Heart left ventricle (tissue), 16 donors: Measurements from ENCODE around the gene ZNF618. TPM values are rescaled to one million over a fixed set of nuclear protein-coding genes. Genes with fewer than 3 reads are reported as not detected.

Source experiments
- ATAC-seq, 4 donors: fragments of 200-7000 bp; cut with Tn5 transposase; one replicate each; pipeline ENCODE4 v1.9.1; 2020 to 2022; ENCODE audit warnings: moderate library complexity in 4 of 4, mild to moderate bottlenecking in 3 of 4, moderate number of reproducible peaks in 1 of 4
- DNase-seq, 5 donors: peaks; one replicate each; pipeline ENCODE4 v3.0.0-alpha.2; 2020
- H3K27ac ChIP-seq, 12 donors: fragments of 200-600 bp; sonication (generic) in 4 of 12; one replicate each; pipeline versions ENCODE4 v1.5.0 to v1.8.0; 2016 to 2022; ENCODE audit warnings: mild to moderate bottlenecking in 2 of 12
- H3K27me3 ChIP-seq, 9 donors: fragments of 200-600 bp; sonication (generic) in 2 of 9; one replicate each; pipeline versions ENCODE4 v1.5.1 to v1.8.0; 2016 to 2022; ENCODE audit warnings: mild to moderate bottlenecking in 3 of 9
- H3K36me3 ChIP-seq, 9 donors: fragments of 200-600 bp; sonication (generic) in 2 of 9; one replicate each; pipeline versions ENCODE4 v1.5.0 to v1.8.0; 2018 to 2022; ENCODE audit warnings: mild to moderate bottlenecking in 2 of 9
- H3K4me1 ChIP-seq, 12 donors: fragments of 200-600 bp; sonication (generic) in 4 of 12; one replicate each; pipeline versions ENCODE4 v1.5.0 to v1.8.0; 2016 to 2022; ENCODE audit warnings: mild to moderate bottlenecking in 3 of 12
- H3K4me3 ChIP-seq, 12 donors: fragments of 200-600 bp; sonication (generic) in 4 of 12; one replicate each; pipeline versions ENCODE4 v1.5.0 to v1.8.0; 2017 to 2022; ENCODE audit warnings: mild to moderate bottlenecking in 9 of 12, moderate library complexity in 4 of 12
- H3K9me3 ChIP-seq, 12 donors: fragments of 200-600 bp; sonication (generic) in 4 of 12; one replicate each; pipeline versions ENCODE4 v1.5.0 to v1.8.0; 2016 to 2022; ENCODE audit warnings: mild to moderate bottlenecking in 1 of 12
- POLR2A ChIP-seq, 2 donors: fragments of 450-650 bp; IDR thresholded peaks; one replicate each; pipeline ENCODE4 v1.6.1; 2017; ENCODE audit warnings: antibody characterized with exemption in 2 of 2, mild to moderate bottlenecking in 2 of 2, moderate library complexity in 2 of 2
- WGBS, 4 donors: extraction: QIAGEN DNeasy Blood & Tissue Kit in 2 of 4; methylation state at CpG; one replicate each; pipeline versions ENCODE4 v1.1.5 to v1.1.7; 2013 to 2018; 5-methylcytosine and 5-hydroxymethylcytosine counted together
- intact Hi-C, 10 donors: fragments of 100-400 bp; cut with DNase I; formaldehyde crosslinking; loops; one replicate each; pipeline versions ENCODE4 v1.11.1 to v1.14.2; 2022
- polyA plus RNA-seq, 2 donors: library from polyadenylated mRNA; stranded (reverse); fragments of 200-250 nt; gene quantifications; one replicate each; pipeline ENCODE4 v1.2.3, GENCODE V29; 2013
- total RNA-seq, 9 donors: library from RNA; depleted of rRNA in 2 of 9; stranded (reverse); fragments of >200 nt in 2 of 9; fragmentation: NEBNext Ultra II Directional in 3 of 9; extraction: Animal tissue kit (Norgen Biotek cat#: 25700) in 3 of 9; gene quantifications; one replicate each; pipeline versions ENCODE4 v1.1.0 to v1.2.4, GENCODE V29; 2016 to 2023
- TF ChIP-seq, protein P1 (sequence below), 12 donors: fragments of 200-600 bp; sonication (generic) in 4 of 12; IDR thresholded peaks; one replicate each; pipeline versions ENCODE4 v1.5.0 to v1.8.0; 2018 to 2022; ENCODE audit warnings: antibody characterized with exemption in 12 of 12, mild to moderate bottlenecking in 5 of 12
- donor health status: ischemic (EF 13 %, LVEDD 7.1; RV severe dilation, severe dysfunction).
- donor health status: healthy with polysubstance abuse.
- donor health status: DM: no; HTN: yes; CAD: no.
- donor health status: DM: no; HTN: no; CAD: no.
- donor health status: ischemic (EF 25% LVEDD 6.9; RV normal size, moderate dysfunction).
- donor health status: ischemic (EF 25% LVEDD 5.7; RV mildly dilated, moderate dysfunction).
- donor health status: healthy.
- donor health status: DM: yes; HTN: yes; CAD: no.
- donor health status: ischemic (EF 35%, LVEDD 5.7; RV mildly dilated, moderate dysfunction).
- donor health status: nonischemic (EF 11% LVEDD 7.7; RV severe dilation, severe dysfunction).
- donor health status: DM: yes; HTN: yes; CAD: no.
- donor health status: PGD.
- donor health status: ischemic (EF 29% LVEDD 5.4; RV normal size, mild dysfunction).
- donor health status: nonischemic (EF 23%, LVEDD 6.1; RV moderate dilation, normal function).

ZNF618 gene
- total and polyA plus RNA-seq, 11 donors: 0.81 to 4.2 (median 1.7) TPM

DNA sequence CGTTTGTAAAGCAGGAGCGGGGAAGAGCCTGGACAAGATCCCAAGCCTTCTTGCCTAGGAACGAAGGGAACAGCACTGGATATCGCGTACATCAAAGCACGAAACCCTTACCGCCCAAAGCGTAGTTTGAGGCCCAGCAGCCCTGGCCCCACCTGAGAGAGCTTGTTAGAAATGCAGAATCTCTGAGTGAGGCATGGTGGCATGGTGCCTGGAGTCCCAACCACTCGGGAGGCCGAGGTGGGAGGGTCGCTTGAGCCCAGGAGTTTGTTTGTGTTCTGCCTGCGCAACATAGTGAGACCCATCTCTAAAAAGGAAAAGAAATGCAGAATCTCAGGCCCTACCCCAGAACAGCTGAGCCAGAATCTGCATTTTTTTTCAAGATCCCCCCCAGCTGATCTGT lies 111.4 kb downstream of the ZNF618 start:
- peaks cover 0 to 30% (median 16%) of the 10 kb centered on the region in 12 donors for H3K4me1 ChIP-seq
- intact Hi-C loops: no loop called here
- WGBS, 4 donors: 88 to 93% (median 91%) methylated on average over 12 of the region's 12 CpGs
- no peaks in the 10 kb centered on the region for H3K27me3 ChIP-seq
- DNase-seq (no peak), ATAC-seq (no peak)
- TF ChIP-seq, protein P1, sequence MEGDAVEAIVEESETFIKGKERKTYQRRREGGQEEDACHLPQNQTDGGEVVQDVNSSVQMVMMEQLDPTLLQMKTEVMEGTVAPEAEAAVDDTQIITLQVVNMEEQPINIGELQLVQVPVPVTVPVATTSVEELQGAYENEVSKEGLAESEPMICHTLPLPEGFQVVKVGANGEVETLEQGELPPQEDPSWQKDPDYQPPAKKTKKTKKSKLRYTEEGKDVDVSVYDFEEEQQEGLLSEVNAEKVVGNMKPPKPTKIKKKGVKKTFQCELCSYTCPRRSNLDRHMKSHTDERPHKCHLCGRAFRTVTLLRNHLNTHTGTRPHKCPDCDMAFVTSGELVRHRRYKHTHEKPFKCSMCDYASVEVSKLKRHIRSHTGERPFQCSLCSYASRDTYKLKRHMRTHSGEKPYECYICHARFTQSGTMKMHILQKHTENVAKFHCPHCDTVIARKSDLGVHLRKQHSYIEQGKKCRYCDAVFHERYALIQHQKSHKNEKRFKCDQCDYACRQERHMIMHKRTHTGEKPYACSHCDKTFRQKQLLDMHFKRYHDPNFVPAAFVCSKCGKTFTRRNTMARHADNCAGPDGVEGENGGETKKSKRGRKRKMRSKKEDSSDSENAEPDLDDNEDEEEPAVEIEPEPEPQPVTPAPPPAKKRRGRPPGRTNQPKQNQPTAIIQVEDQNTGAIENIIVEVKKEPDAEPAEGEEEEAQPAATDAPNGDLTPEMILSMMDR (IDR thresholded peaks at IDR 0.05): no peak
- no peak for TF ChIP-seq POLR2A (IDR thresholded peaks at IDR 0.05)
- H3K36me3 ChIP-seq: peaks cover 0 to 18% (median 0%) of the 10 kb centered on the region in 9 donors
- H3K27ac ChIP-seq: no peak overlapping the region
- no peaks in the 10 kb centered on the region for H3K9me3 ChIP-seq
- H3K4me3 ChIP-seq: no peak overlapping the region

DNA sequence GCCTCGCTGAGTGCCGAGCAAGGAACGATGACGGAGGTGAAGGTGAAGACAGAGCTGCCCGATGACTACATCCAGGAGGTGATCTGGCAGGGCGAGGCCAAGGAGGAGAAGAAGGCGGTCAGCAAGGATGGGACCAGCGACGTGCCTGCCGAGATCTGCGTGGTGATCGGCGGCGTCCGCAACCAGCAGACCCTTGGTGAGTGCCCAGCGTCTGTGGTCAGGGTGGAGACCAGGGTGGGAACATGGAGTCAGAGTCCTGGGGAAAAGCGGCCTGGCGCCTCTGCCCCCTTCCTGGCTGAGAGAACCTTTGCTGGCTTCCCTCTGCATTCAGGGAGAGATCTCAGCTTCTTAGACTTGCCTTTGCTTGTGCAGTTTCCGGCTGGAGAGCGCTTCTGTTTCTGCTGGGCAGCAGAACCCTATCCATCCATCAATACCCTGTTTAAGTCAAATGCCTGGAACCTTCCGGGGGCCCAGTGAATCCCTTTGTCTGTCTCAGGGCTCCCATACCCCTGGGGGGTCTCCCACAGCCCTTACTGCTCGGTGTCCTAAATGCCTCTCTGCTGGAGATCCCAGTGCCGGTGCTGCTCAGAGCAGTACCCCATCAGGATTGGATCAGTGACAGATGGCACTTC lies 112.4 kb downstream of the ZNF618 start:
- Histone ChIP-seq H3K27ac (peak overlapping the region in 2 of 12 donors; percentile 36 to 38), H3K9me3 (no peaks in the 10 kb centered on the region), H3K4me3 (no peak overlapping the region), H3K36me3 (peaks cover 0 to 18% (median 0%) of the 10 kb centered on the region in 9 donors), H3K4me1 (peaks cover 6 to 40% (median 26%) of the 10 kb centered on the region in 12 donors), H3K27me3 (no peaks in the 10 kb centered on the region)
- no peak for ATAC-seq
- intact Hi-C loops: no loop called here
- DNase-seq: peak in 1 of 5 donors; percentile 51
- WGBS, 4 donors: 93 to 96% (median 95%) methylated on average over 22 to 23 of the region's 23 CpGs
- no peak for TF ChIP-seq POLR2A (IDR thresholded peaks at IDR 0.05)
- TF ChIP-seq, protein P1 (IDR thresholded peaks at IDR 0.05): no peak

DNA sequence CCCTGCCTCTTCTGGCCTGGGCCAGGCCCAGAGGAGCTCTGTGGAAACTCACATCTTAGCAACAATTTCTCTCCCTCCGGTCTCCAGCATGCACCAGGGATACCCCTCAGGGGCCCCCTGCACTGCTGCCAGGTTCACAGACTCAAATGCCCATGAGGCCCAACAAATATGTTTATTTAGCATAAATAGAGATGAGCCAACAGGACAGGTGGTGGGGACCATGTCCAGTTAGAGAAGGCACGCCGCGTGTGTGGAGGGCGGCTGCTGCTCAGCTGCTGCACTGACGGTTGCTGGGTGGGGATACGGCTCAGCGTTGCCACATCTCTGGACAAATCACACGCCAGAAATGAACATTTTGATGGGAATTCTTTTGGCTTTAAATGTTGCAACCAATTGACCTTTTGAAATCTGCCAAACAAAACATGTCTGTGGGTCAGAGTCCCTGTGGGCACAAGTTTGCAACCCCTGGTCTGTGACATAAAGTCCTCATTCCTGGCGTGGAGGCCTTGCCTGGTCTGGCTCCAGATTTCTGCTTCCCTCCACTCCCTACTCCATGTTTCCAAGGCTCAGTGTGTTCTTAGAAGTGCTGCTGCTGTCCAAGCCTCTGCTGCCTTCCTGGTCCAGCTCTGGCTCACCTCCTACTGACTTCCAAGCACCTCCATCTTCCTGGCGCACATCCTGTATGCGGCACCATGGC lies 113.1 kb downstream of the ZNF618 start:
- intact Hi-C loops: no loop called here

More for the DNA sequence above, 113.1 kb downstream of the ZNF618 start:
- peak overlapping the region in 1 of 12 donors; percentile 36 for H3K27ac ChIP-seq
- peak in 3 of 5 donors; percentile 59 to 69 (median 62) for DNase-seq
- H3K9me3 ChIP-seq: no peaks in the 10 kb centered on the region
- H3K27me3 ChIP-seq: no peaks in the 10 kb centered on the region
- TF ChIP-seq, protein P1 (IDR thresholded peaks at IDR 0.05): no peak
- no peak for TF ChIP-seq POLR2A (IDR thresholded peaks at IDR 0.05)
- 78 to 85% (median 82%) methylated on average over 12 of the region's 12 CpGs for WGBS, 4 donors
- H3K4me1 ChIP-seq: peaks cover 8 to 47% (median 33%) of the 10 kb centered on the region in 12 donors
- H3K4me3 ChIP-seq: no peak overlapping the region
- ATAC-seq: peak in 2 of 4 donors; percentile 65 to 70
- H3K36me3 ChIP-seq: peaks cover 0 to 18% (median 0%) of the 10 kb centered on the region in 9 donors
